Osteoblast (primary cell): Measurements from ENCODE around the gene RABGAP1L. TPM values are rescaled to one million over a fixed set of nuclear protein-coding genes. Genes with fewer than 3 reads are reported as not detected.
A peak's percentile ranks its signal among the peaks of the same experiment; 100 is the strongest.

Experiments used
- DNase-seq: peaks from one replicate; pipeline ENCODE4 v3.0.0; 2011; ENCODE audit warnings: low spot score, mixed read lengths; ENCODE audit not compliant: insufficient read length; ENCODE audit errors: missing footprints
- H2AFZ ChIP-seq: 2 replicates; pipeline ENCODE4 v1.6.0; 2011; ENCODE audit warnings: mild to moderate bottlenecking, low read length
- H3K27ac ChIP-seq: 2 replicates; pipeline ENCODE4 v1.5.1; 2011; ENCODE audit warnings: mild to moderate bottlenecking, low read depth, low read length, moderate library complexity
- H3K27me3 ChIP-seq: 2 replicates; pipeline ENCODE4 v1.6.0; 2012; ENCODE audit warnings: mild to moderate bottlenecking, control low read depth, inconsistent platforms, low read length, moderate library complexity; ENCODE audit not compliant: insufficient read depth
- H3K36me3 ChIP-seq: 2 replicates; pipeline ENCODE4 v1.5.1; 2011; ENCODE audit warnings: mild to moderate bottlenecking, low read length, control low read depth, moderate library complexity; ENCODE audit not compliant: insufficient read depth
- H3K4me1 ChIP-seq: 2 replicates; pipeline ENCODE4 v1.5.1; 2011; ENCODE audit warnings: mild to moderate bottlenecking, low read length, control low read depth, moderate library complexity; ENCODE audit not compliant: insufficient read depth
- H3K4me2 ChIP-seq: 2 replicates; pipeline ENCODE4 v1.6.0; 2011; ENCODE audit warnings: mild to moderate bottlenecking, low read length; ENCODE audit not compliant: insufficient read depth
- H3K4me3 ChIP-seq: fragments of 200-600 bp; sonication (generic); 3 replicates; pipeline ENCODE4 v1.5.1; 2012; ENCODE audit warnings: mild to moderate bottlenecking, low read length, inconsistent platforms; ENCODE audit not compliant: insufficient read depth
- H3K79me2 ChIP-seq: 2 replicates; pipeline ENCODE4 v1.6.0; 2012; ENCODE audit warnings: mild to moderate bottlenecking, low read length, control low read depth, inconsistent platforms; ENCODE audit not compliant: insufficient read depth
- H3K9me3 ChIP-seq: 2 replicates; pipeline ENCODE4 v1.5.1; 2011; ENCODE audit warnings: low read depth, low read length, control low read depth
- H4K20me1 ChIP-seq: 2 replicates; pipeline ENCODE4 v1.6.0; 2012; ENCODE audit warnings: mild to moderate bottlenecking, low read length, control low read depth; ENCODE audit not compliant: insufficient read depth
- CTCF ChIP-seq: IDR thresholded peaks from 2 replicates; pipeline ENCODE4 v1.5.1; 2011; ENCODE audit warnings: mild to moderate bottlenecking, low read depth, low read length, moderate library complexity; ENCODE audit errors: extremely low read depth
- total RNA-seq: library from RNA; depleted of rRNA; stranded (reverse); fragments of >200 nt; gene quantifications from 2 replicates; pipeline ENCODE4 v1.2.3, GENCODE V29; 2012

RABGAP1L gene
- total RNA-seq, 1 donor, result 30.0 TPM

GRCh38 chr1:174743654-174744561 is 584.6 kb downstream of the RABGAP1L start:
- Histone ChIP-seq H3K27ac (no peak overlapping the region), H3K79me2 (no peaks in the 10 kb centered on the region), H3K4me3 (no peak overlapping the region), H2AFZ (no peak overlapping the region), H3K9me3 (no peaks in the 10 kb centered on the region), H3K36me3 (no peaks in the 10 kb centered on the region), H3K4me2 (peak overlapping the region; percentile 13), H3K4me1 (peaks cover 5% of the 10 kb centered on the region), H3K27me3 (no peaks in the 10 kb centered on the region), H4K20me1 (no peaks in the 10 kb centered on the region)
- TF ChIP-seq CTCF, result peak; percentile 70
- no peak for DNase-seq

- Histone ChIP-seq H3K4me1 (peaks cover 5% of the 10 kb centered on the region), H3K4me3 (no peak overlapping the region), H3K4me2 (no peak overlapping the region), H3K27ac (no peak overlapping the region), H3K79me2 (no peaks in the 10 kb centered on the region), H4K20me1 (no peaks in the 10 kb centered on the region), H3K27me3 (no peaks in the 10 kb centered on the region), H2AFZ (no peak overlapping the region), H3K36me3 (no peaks in the 10 kb centered on the region), H3K9me3 (no peaks in the 10 kb centered on the region)
- no peak for DNase-seq
- no peak for TF ChIP-seq CTCF
Observed at GRCh38 chr1:174744886-174745285, 585.6 kb downstream of the RABGAP1L start.

GRCh38 chr1:174746024-174746808 is 586.9 kb downstream of the RABGAP1L start:
- Histone ChIP-seq H3K79me2 (no peaks in the 10 kb centered on the region), H3K36me3 (no peaks in the 10 kb centered on the region), H3K4me1 (peaks cover 5% of the 10 kb centered on the region), H3K4me3 (no peak overlapping the region), H3K9me3 (no peaks in the 10 kb centered on the region), H2AFZ (no peak overlapping the region), H3K27me3 (no peaks in the 10 kb centered on the region), H4K20me1 (no peaks in the 10 kb centered on the region), H3K4me2 (no peak overlapping the region), H3K27ac (no peak overlapping the region)
- DNase-seq, result no peak
- TF ChIP-seq CTCF, result no peak

GRCh38 chr1:174747613-174748012 is 588.3 kb downstream of the RABGAP1L start:
- no peak for DNase-seq
- Histone ChIP-seq H3K79me2 (no peaks in the 10 kb centered on the region), H3K4me2 (no peak overlapping the region), H3K27me3 (no peaks in the 10 kb centered on the region), H3K4me1 (peaks cover 4% of the 10 kb centered on the region), H3K36me3 (no peaks in the 10 kb centered on the region), H3K9me3 (no peaks in the 10 kb centered on the region), H3K4me3 (no peak overlapping the region), H3K27ac (no peak overlapping the region), H4K20me1 (no peaks in the 10 kb centered on the region), H2AFZ (no peak overlapping the region)
- TF ChIP-seq CTCF, result peak; percentile 28
